Embryonic facial prominence (tissue), 1 donor: Measurements from ENCODE around the gene GM2A.

Source experiments
- DNase-seq: peaks from one replicate; pipeline ENCODE4 v3.0.0-alpha.2; 2016; ENCODE audit errors: extremely low spot score

GM2A gene

DNA sequence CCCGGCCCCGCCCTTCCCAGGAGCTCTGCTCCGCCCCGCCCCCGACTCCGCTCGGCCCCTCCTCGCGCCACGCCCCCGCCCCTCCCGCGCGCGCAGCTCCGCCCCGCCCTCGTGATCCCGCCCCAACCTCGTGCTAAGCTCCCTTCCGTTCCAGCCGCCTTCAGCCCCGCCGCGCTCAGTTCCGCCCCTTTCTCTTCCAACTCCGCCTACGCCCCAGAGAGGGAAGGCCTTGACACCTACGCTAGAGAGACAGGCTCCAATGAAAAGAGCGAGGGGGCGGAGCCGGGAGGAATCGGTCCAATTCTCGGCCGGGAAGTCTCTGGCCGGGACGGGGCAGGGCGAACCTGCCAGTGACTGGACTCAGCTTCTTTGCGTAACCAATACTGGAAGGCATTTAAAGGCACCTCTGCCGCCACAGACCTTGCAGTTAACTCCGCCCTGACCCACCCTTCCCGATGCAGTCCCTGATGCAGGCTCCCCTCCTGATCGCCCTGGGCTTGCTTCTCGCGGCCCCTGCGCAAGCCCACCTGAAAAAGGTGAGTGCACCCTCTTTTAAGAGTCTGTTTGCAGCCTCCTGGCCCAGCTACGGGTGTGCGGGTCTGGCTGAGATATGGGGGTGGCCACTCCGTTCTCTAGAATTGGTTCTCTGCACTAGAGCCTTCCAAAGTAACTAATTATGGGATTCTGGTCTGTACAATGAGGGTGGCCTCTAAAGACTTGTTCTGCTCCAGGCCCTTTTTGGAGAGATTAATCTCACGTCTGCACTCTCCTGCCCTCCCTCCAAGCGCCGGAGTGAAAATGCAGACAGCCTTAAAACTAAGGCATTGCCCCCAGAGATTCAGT lies at the start of gene GM2A:
Gene GM2A (plus strand): TSS at position 424 of the 843 bp plus-strand sequence. CDS start 32 bp downstream, at position 456.
- DNase-seq, result peak; percentile 97

- DNase-seq, result no peak
Measured at GRCh38 chr5:151204051-151204450, 48.9 kb upstream of the GM2A start.

DNA sequence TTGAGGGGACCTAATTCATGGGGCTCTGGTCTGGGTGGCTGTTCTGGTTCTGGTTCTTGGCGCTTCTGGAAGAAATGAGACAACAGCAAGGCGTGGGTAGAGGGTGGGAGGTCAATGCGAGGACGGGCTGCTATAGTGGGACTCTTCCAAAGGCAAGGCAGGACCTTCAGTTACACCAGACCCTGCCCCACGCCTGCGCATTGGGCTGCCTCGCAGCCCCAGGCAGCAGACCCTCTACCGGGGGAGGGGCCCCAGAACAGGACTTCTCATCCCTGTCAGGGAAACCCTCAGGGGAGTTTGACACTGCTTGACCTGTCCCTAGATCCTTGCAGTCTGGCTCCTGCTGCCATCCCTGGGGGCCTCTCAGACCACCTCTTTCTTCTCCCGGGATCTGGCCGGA lies 47.6 kb upstream of the GM2A start:
- DNase-seq, result no peak

DNA sequence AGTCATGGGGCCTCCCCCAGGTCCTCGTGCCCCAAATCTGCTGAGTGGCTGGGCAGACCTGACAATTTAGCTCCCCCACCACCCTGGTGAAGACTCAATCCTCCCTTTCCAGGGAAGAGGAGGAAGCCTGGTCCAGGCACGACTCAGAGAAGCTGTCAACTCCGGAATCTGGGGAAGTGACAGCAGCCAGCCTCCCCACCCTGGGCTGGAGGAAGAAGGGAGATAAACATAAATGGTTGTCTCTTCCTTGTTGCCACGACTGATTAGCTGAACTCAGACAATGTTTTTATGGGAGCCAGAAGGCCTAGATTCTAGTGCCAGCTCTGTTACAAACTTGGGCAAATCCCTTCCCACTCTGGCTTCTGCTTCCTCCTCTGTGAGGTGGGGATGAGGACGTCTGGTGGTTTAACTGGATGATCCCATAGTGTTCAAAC lies 44.5 kb upstream of the GM2A start:
- no peak for DNase-seq

DNA sequence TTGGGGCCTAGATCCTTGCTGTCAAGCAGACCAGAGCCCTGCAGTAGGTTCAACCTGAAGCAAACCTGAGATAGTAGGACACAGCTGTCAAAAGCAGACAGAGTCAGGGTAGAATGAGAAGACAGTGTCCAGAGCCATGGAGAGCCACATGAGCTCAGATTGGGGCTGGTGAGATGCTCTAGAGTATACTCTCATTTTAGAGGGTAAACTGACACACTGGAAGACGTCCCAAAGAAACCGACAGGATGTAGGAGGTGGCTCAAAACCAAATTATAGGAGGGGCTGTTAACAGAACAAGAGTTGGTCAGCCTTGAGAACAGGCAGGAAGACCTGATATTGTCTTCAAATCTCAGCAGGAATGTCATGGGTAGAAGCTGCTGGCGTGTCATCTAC lies 40.6 kb upstream of the GM2A start:
- no peak for DNase-seq

DNA sequence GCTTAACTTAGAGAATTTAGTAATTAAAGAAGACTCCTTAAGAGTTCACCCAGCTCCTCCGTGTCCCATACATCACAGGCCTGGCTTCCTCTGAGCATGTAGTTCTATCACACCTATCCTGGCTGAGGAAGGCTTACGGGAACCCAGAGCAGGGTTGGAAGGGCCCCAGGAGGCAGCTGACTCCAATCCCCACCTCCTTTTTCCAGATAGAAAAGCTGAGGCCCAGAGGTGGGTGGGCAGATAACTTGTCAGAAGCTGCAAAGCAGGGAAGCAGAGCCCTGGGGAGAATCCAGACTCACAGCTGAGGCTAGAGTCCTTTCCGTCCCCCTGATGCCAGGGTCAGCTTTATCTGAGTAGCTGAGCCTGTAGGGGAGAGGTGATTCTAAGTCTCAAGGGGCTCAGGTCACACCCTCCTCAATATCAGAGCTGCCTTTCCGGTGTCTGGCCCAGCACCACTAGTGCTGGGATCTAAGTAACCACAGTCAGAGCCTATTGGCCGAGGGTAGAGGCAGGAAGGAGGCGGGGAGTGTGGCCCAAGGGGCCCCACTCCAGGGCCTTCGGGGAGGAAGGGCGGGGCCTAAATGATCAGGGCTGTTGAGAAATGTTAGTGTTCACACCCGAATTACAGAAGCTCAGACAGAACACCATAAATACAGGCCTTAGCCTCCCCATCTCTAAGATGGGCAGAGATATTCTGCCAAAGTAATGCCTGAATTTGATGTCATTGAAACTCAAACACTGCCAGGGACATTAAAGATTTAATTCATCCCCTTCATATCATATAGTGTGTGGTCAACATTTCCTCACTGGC lies 39.0 kb upstream of the GM2A start:
- no peak for DNase-seq

DNA sequence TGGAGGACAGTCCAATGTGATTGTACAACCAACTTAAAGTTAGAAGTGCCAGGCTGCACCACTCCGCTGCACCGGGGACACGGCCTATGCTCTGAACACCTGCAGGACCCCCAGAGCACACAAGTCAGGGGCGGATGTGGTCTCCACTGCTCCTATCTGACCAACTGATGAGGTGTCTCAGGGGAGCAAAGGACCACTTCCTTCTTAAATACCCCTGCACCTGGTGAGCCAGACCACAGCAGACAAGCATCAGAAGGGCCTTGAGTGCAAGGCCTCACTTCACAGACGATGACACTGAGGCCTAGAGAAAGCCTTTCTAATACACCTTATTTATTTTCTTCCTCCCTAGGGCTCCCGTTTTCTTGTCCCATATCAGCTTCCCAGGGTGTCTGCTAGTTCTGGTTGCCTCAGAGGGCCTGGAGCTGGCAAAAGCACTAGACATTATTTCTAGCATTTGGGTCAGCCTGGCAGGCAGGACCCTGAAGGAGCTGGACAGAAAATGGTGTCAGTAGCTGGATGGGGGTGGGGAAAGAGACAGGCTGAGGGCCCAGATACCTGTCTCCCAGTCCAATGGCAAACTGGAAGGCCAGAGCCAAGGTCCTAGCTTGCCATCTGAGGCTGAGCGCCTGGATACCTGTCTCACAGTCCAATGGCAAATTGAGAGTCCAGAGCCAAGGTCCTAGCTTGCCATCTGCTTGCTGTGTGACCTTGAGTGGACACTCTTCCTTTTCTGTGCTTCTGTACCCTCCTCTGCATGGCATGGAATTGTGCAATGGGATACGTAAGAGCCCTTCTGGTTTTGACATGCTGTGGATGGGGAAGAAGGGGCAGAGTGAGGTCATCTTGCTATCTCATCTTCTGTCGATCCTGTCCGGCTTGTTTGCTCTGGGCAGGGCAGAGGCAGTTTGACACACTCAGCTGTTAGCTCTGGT lies 38.1 kb upstream of the GM2A start:
- DNase-seq, result no peak

DNA sequence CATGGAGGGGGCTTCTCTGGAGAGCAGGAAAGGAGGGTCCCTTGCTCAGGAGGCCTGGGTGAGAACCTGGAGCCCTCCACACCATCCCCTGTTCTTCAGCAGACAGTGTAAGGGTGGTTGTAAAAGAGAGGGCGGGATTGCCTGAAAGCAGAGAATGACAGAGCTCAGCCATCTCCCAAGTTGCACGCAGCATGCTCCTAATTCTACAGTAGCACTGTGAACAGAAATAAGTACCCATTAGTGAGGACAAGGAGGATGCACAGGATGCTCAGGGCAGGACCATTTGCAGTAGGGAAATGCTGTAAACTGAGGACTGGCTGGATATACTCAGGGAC lies 37.5 kb upstream of the GM2A start:
- no peak for DNase-seq

GRCh38 chr5:151216781-151217180 lies 36.2 kb upstream of the GM2A start:
- DNase-seq, result no peak

DNA sequence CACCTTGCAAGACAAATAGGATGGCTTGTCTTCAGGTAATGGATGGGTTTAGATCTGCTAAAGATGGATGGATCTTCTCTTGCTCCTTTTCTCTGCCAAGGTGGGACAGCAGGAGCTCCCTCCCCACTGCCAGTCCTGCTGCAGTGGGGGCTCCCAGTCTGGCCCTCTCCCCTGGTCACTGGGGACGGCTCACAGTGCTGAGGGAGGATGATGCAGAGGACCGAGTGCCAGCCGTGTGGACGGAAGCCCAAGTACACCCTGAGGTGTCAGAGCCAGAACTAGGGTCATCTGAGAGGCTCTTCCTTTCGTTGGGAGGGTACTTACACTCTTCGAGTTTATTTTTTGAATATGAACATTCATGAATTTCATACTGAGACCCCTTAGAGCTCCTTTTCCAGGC lies 34.8 kb upstream of the GM2A start:
- DNase-seq, result no peak

DNA sequence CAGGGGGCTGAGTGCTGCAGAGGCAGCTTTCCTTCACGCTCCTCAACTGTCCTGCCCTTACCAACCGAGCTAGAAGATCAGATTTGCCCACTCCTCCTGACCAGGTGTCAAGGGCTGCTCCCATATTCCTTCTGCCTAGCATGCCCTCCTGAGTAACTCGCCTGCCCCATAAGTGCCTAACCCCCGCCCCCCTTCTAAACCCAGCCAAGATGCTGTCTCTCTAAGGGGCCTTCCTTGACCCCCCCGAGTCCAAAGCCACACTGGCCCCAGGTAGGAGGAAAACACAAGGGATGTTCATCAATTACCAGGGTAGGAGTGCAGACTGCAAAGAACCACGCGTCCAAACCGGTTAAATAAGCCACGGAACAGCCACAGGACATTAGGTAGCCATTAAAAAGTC lies 33.8 kb upstream of the GM2A start:
- DNase-seq, result no peak

DNA sequence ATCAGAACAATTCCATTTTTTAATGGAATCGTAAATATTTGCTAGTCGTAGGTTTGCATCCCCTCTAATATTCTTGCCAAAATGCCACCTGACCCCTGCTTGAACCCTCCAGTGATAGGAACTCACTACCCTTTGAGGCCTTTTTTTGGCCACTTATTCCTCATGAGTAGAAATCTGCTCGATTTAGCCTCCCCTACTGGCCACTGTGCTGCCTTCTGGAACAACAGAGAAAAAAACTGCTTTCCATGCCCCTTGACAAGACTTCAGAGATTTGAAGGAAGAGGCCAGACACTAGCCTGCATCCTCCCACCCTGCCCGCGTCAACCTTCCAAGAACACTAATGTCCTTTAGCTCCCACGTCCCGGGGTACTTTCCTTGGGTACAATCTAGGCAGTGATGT lies 33.2 kb upstream of the GM2A start:
- DNase-seq, result no peak

- DNase-seq, result no peak
Measured at GRCh38 chr5:151221574-151221973, 31.4 kb upstream of the GM2A start.

DNA sequence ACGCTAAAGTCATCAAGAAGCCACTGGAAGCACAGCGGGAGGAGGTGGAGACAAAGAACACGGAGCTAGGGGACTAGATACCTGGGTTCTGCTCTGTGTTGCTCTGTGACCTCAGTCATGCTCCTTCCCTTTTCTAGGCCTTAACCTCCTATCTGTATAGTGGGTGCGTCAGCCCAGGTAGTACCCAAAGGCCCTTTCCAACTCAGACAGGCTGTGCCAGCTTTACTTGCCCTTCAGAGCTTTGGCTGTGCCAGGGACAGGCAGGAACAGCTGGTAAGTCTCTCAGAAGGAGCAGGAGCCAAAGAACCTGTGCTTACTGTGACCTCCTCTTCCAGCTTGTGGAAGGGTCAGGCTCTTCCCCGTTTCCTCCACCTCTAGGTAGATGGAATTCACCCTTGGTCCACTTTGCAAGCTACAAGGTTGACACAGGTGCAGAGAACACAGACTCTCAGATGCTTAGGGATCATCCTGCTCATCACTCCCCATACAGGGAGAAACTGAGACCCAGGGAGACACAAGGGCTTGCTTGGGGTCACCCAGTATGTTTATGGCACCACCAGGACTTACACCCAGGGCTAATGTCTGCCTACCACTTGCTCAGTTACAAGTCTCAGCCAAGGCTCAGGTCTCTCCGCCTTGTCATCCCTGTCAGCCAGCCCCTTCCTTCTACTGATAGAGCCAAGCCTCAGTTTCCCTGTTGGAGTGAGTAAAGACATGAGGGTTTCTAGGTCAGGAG lies 30.8 kb upstream of the GM2A start:
- no peak for DNase-seq

DNA sequence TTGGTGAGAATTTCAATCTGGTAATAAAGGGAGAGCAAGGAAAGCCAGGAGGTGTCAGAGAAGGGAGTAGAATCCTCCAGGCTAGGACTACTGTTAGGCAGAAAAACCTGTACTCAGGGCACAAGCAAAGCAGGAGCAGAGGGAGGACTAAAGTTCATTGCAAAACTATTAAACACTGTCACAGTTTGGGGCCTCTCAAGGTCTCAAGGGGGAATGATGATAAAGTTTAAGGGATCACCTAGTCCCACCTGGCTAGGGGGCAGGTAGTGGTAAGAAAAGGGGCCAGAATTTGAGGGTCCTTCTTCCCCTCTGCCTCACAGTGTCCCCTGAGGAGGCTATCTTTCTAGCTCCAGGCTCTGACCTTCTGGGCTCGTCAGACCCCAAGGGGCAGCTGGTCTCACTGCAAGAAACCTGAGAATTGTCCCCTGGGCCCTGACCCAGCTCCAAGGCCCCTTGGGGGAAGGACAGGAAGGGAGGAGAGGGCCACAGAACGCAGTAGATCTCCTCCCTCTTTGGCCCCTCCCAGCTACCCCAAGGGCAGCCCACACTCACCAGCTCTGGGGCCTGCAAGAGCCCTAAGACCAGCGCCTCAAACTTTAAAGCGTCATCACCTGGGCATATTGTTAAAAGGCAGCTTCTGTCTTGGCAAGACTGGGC lies 30.1 kb upstream of the GM2A start:
- no peak for DNase-seq

DNA sequence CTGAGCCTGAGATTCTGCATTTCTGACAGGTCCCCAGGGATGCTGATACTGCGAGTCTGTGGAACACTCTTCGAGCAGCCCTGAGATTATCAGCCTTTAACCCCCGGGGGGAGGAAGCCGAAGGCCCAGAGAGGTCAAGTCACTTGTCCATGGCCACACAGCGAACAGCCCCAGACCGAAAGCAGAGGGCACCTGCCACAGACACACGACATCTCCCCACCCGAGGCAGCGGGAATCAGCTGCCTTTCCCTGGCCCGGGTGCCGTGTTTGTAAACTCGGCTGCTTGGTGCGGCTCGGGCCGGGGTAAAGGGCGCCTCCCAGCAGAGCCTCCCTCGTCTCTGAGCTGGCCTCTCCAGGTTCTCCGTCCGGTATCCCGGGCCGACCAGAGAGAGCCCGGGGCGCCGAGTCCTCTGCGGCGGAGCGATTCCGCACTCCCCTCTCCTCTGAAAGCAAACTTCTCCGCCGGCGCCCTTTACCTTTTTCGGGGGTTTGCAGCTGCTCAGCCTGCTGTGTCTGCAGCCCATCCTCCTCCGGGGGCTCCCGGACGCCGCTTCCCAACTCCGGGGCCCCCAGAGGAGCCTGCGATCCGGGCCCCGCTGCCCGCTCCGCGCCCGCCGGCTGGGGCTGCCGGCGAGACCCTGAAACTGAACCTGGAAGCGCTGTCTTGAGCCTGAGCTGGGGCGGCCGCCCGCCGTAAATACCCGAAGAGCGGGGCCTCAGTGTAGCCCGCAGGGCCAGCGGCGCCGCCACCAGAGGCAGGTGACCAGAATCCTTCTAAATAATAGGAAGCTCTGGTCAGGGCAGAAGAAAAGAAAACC lies 29.3 kb upstream of the GM2A start, which contains the start of gene CCDC69:
Gene CCDC69 (minus strand): TSS at position 646 of the 818 bp plus-strand sequence. CDS start 122 bp downstream, at position 524.
- no peak for DNase-seq

GRCh38 chr5:151224372-151224771 lies 28.6 kb upstream of the GM2A start:
- no peak for DNase-seq

DNA sequence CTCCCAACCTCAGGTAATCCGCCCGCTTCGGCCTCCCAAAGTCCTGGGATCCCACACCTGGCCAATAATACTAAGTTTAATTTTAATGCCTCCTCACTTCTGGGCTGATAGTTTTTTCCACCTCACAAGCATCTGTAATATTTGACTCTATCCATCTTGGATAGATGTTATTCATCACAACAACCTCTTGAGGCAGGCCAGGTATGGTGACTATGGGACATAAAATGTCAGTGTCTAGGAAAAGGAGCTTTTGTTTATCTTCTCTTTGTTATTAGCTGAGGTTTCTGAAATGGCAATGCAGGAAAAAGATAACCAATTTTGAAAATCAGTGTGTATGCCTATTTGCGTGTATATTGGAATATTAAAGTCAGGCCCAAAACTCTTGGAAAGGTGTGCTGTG lies 27.9 kb upstream of the GM2A start:
- DNase-seq, result no peak

DNA sequence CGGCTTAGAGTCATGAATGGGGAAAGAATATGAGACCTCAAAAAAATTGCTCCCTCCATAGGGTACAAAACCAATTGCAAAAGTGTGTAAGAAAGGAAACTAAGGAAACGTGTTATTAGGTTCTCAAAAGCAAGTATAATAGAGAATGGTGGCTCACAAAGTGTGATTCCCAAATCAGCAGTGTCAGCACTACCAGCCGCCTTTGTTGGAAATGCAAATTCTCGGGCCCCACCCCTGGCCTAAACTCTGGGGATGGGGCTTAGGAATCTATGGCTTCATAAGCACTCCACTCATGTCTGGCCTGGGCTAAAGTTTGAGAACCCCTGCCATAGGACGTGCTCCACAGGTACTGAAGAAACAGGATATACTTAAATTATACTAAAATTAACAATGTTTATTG lies 27.5 kb upstream of the GM2A start:
- DNase-seq, result no peak

GRCh38 chr5:151227918-151228447 lies 25.0 kb upstream of the GM2A start:
- no peak for DNase-seq
